Keratinocyte (primary cell): ENCODE data around the gene KCNMA1. TPM values are rescaled to one million over a fixed set of nuclear protein-coding genes. Genes with fewer than 3 reads are reported as not detected.

Experiments used
- DNase-seq: peaks from one replicate; pipeline ENCODE4 v3.0.0-alpha.2; 2011; ENCODE audit warnings: low read depth, missing footprints, low spot score
- FAIRE-seq: peaks from 2 replicates; lab custom pipeline; 2011; peaks lifted over from hg19 to GRCh38; lab: Jason Lieb, UNC
- H2AFZ ChIP-seq: 2 replicates; pipeline ENCODE4 v1.6.0; 2012; ENCODE audit warnings: low read length, control low read depth, inconsistent platforms; ENCODE audit not compliant: control insufficient read depth
- H3K27ac ChIP-seq: 2 replicates; pipeline ENCODE4 v1.5.1; 2011; ENCODE audit warnings: low read length; ENCODE audit not compliant: control insufficient read depth, insufficient read depth
- H3K27me3 ChIP-seq: 3 replicates; pipeline ENCODE4 v1.6.0; 2011; ENCODE audit warnings: low read length; ENCODE audit not compliant: control insufficient read depth, insufficient read depth; ENCODE audit errors: extremely low read depth
- H3K36me3 ChIP-seq, 2 experiments: 2 replicates in 1 of 2; 3 replicates in 1 of 2; pipeline ENCODE4 v1.5.1; 2011; ENCODE audit warnings: low read length in 2 of 2, mild to moderate bottlenecking in 1 of 2; ENCODE audit not compliant: control insufficient read depth in 2 of 2, insufficient read depth in 2 of 2; ENCODE audit errors: extremely low read depth in 1 of 2
- H3K4me1 ChIP-seq: 3 replicates; pipeline ENCODE4 v1.5.1; 2011; ENCODE audit warnings: low read length; ENCODE audit not compliant: control insufficient read depth, insufficient read depth; ENCODE audit errors: extremely low read depth
- H3K4me2 ChIP-seq: 3 replicates; pipeline ENCODE4 v1.6.0; 2011; ENCODE audit warnings: low read depth, low read length; ENCODE audit not compliant: control insufficient read depth, insufficient read depth; ENCODE audit errors: extremely low read depth
- H3K4me3 ChIP-seq, 3 experiments: fragments of 200-600 bp in 1 of 3; sonication (generic) in 1 of 3; 2 replicates in 2 of 3; 3 replicates in 1 of 3; pipeline ENCODE4 v1.5.1; 2011 to 2016; ENCODE audit warnings: low read length in 3 of 3, mild to moderate bottlenecking in 3 of 3, control low read depth in 2 of 3, inconsistent platforms in 1 of 3, low read depth in 1 of 3, mixed read lengths in 1 of 3, mixed run types in 1 of 3, moderate library complexity in 1 of 3; ENCODE audit not compliant: control insufficient read depth in 2 of 3, insufficient read depth in 2 of 3; ENCODE audit errors: extremely low read depth in 1 of 3
- H3K79me2 ChIP-seq: 2 replicates; pipeline ENCODE4 v1.6.0; 2012; ENCODE audit warnings: low read length; ENCODE audit not compliant: control insufficient read depth, insufficient read depth
- H3K9ac ChIP-seq: 3 replicates; pipeline ENCODE4 v1.6.0; 2011; ENCODE audit warnings: low read length; ENCODE audit not compliant: control insufficient read depth, insufficient read depth; ENCODE audit errors: extremely low read depth
- H3K9me1 ChIP-seq: 3 replicates; pipeline ENCODE4 v1.6.0; 2011; ENCODE audit warnings: low read length; ENCODE audit not compliant: control insufficient read depth, insufficient read depth; ENCODE audit errors: extremely low read depth
- H3K9me3 ChIP-seq: 2 replicates; pipeline ENCODE4 v1.5.1; 2012; ENCODE audit warnings: low read depth, low read length; ENCODE audit not compliant: control insufficient read depth
- H4K20me1 ChIP-seq: 3 replicates; pipeline ENCODE4 v1.6.0; 2011; ENCODE audit warnings: low read length; ENCODE audit not compliant: control insufficient read depth, insufficient read depth; ENCODE audit errors: extremely low read depth
- CTCF ChIP-seq, 3 experiments: IDR thresholded peaks in 1 of 3; conservative IDR thresholded peaks in 1 of 3; optimal IDR thresholded peaks in 1 of 3; 2 replicates in 2 of 3; 3 replicates in 1 of 3; pipeline versions ENCODE3 to v1.5.1; 2011; ENCODE audit warnings: low read length in 3 of 3, mild to moderate bottlenecking in 3 of 3, moderate library complexity in 2 of 3, control low read depth in 1 of 3, inconsistent platforms in 1 of 3; ENCODE audit not compliant: insufficient read depth in 2 of 3; ENCODE audit errors: extremely low read depth in 1 of 3
- EZH2 ChIP-seq: IDR thresholded peaks from one replicate; pipeline ENCODE4 v1.6.1; 2012; ENCODE audit warnings: inconsistent platforms, mild to moderate bottlenecking, low read length, moderate library complexity
- dilution Hi-C: fragments of 300-500 bp; cut with MboI; formaldehyde crosslinking; loops from one replicate; pipeline ENCODE4 v1.7.0; 2020; ENCODE audit warnings: low sequenced_read_pairs; ENCODE audit not compliant: extremely low pct_ligation_motif_present
- polyA plus RNA-seq, 5 experiments: library from polyadenylated mRNA; depleted of rRNA in 3 of 5; stranded (reverse) in 3 of 5; stranded (forward) in 1 of 5; unstranded in 1 of 5; fragments of >200 nt; gene quantifications; 1 replicate in 1 of 5; 2 replicates in 3 of 5; 3 replicates in 1 of 5; pipeline versions ENCODE4 v1.2.1 to v1.2.3, GENCODE V29; 2011 to 2012; ENCODE audit warnings: missing spikeins in 2 of 5, low read depth in 1 of 5, low replicate concordance in 1 of 5

The KCNMA1 gene
- polyA plus RNA-seq, 1 donor (not counting 4 experiments of a cell fraction or from before 2014, with no cell fraction given): 6.3 TPM

DNA sequence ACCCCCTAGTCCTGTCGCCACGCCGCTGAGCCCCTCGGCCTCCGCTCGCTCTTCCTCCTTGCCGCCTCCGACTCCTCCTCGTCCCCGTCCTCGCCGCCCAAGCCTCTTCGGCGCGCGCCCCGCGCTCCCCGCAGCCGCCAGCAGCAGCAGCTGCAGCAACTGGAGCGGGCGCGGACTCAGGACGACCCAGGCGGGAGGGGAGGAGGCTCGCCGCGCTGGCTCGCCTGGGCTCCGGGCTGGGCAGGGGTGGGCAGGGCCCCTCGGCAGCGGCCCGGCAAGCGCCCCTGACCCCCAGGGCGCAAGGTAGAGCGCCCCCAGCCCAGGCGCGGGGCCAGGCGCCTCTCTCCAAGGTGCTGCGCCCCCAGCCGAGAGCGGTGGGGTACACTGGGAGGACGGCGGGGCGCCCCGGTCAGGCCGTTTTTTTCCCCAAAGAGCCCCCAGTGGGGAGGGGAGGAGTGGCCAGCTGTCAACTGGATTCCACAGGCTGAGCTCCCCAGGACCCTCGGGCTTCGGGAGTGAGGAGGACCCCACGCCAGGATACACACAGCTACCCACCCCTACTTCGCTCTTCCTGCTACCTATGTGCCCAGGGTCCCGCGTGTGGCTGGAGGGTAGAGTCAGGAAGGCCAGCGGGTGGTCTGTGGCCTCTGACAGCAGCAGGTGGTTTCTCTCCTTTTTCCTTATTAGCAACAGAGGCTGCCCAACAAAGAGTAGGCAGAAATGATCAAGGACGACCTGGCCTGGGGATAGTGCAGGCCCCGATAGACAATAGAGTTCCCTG, 903 bp upstream of the KCNMA1 start:
- TF ChIP-seq EZH2 (no peak), CTCF (optimal IDR thresholded peaks at IDR 0.05 in 1 of 3, IDR thresholded peaks at IDR 0.05 in 1 of 3, conservative IDR thresholded peaks at IDR 0.05 in 1 of 3; ENCODE audit: extremely low read depth in 1 of 3, insufficient read depth in 2 of 3, low read length in 3 of 3) (no peak)
- Histone ChIP-seq H2AFZ (peak overlapping the region; percentile 74), H3K27ac (no peak overlapping the region), H3K4me1 (peaks cover 7% of the 10 kb centered on the region), H3K9ac (no peak overlapping the region), H3K9me1 (no peaks in the 10 kb centered on the region), H3K79me2 (no peaks in the 10 kb centered on the region), H3K9me3 (no peaks in the 10 kb centered on the region), H3K27me3 (peaks cover 17% of the 10 kb centered on the region), H3K4me2 (peak overlapping the region; percentile 62), H4K20me1 (no peaks in the 10 kb centered on the region), H3K4me3 (peak overlapping the region; percentile 33 to 58 (median 53)), H3K36me3 (no peaks in the 10 kb centered on the region)
- dilution Hi-C loops: no loop called here
- no peak for DNase-seq
- no peak for FAIRE-seq

- FAIRE-seq: no peak
- H3K9ac ChIP-seq: peak overlapping the region; percentile 40
- peak overlapping the region; percentile 88 for H3K4me2 ChIP-seq
- H4K20me1 ChIP-seq: no peaks in the 10 kb centered on the region
- dilution Hi-C loops: no loop called here
- peak overlapping the region; percentile 89 for H2AFZ ChIP-seq
- no peak for TF ChIP-seq EZH2
- no peak for TF ChIP-seq CTCF (optimal IDR thresholded peaks at IDR 0.05 in 1 of 3, IDR thresholded peaks at IDR 0.05 in 1 of 3, conservative IDR thresholded peaks at IDR 0.05 in 1 of 3; ENCODE audit: extremely low read depth in 1 of 3, insufficient read depth in 2 of 3, low read length in 3 of 3)
- H3K4me3 ChIP-seq: peak overlapping the region; percentile 57 to 79 (median 78)
- DNase-seq: no peak
- H3K9me3 ChIP-seq: no peaks in the 10 kb centered on the region
- no peaks in the 10 kb centered on the region for H3K9me1 ChIP-seq
- H3K4me1 ChIP-seq: peaks cover 7% of the 10 kb centered on the region
- H3K79me2 ChIP-seq: no peaks in the 10 kb centered on the region
- no peak overlapping the region for H3K27ac ChIP-seq
- peaks cover 17% of the 10 kb centered on the region for H3K27me3 ChIP-seq
- no peaks in the 10 kb centered on the region for H3K36me3 ChIP-seq
Measured at GRCh38 chr10:77636967-77637531, 559 bp downstream of the KCNMA1 start.
